Spleen (tissue), 11 donors: ENCODE results near the gene KRTAP4-5. TPM values are rescaled to one million over a fixed set of nuclear protein-coding genes. Genes with fewer than 3 reads are reported as not detected.
"Not testable (repeated sequence)": the region's sequence is repeated elsewhere in the genome, so short reads cannot be mapped to it uniquely, and the experiment has no call there.

Experiments used
- DNase-seq: peaks from one replicate; pipeline ENCODE4 v3.0.0-alpha.2; 2020
- H3K27ac ChIP-seq, 8 donors: fragments of 200-600 bp; sonication (generic) in 7 of 8; 1 replicate in 4 of 8; 2 replicates in 4 of 8; pipeline versions ENCODE4 v1.5.0 to v1.8.0; 2016 to 2021; ENCODE audit warnings: inconsistent platforms in 4 of 8, mild to moderate bottlenecking in 4 of 8, moderate library complexity in 1 of 8
- H3K27me3 ChIP-seq, 7 donors: fragments of 200-600 bp; sonication (generic) in 6 of 7; replicated peaks in 1 of 7; 1 replicate in 4 of 7; 2 replicates in 3 of 7; pipeline versions ENCODE4 v1.5.0 to v1.8.0; 2016 to 2021; ENCODE audit warnings: inconsistent platforms in 3 of 7, mild to moderate bottlenecking in 1 of 7
- H3K36me3 ChIP-seq, 6 donors: fragments of 200-600 bp; sonication (generic) in 5 of 6; 1 replicate in 4 of 6; 2 replicates in 2 of 6; pipeline versions ENCODE4 v1.5.0 to v1.8.0; 2016 to 2021; ENCODE audit warnings: inconsistent platforms in 2 of 6
- H3K4me1 ChIP-seq, 6 donors: fragments of 200-600 bp; sonication (generic) in 5 of 6; 1 replicate in 3 of 6; 2 replicates in 3 of 6; pipeline versions ENCODE4 v1.5.0 to v1.8.0; 2016 to 2021; ENCODE audit warnings: inconsistent platforms in 3 of 6
- H3K4me3 ChIP-seq, 8 donors: fragments of 200-600 bp; sonication (generic) in 7 of 8; 1 replicate in 4 of 8; 2 replicates in 4 of 8; pipeline versions ENCODE4 v1.5.0 to v1.8.0; 2016 to 2021; ENCODE audit warnings: inconsistent platforms in 4 of 8, mild to moderate bottlenecking in 4 of 8, moderate library complexity in 2 of 8
- H3K9me3 ChIP-seq, 8 donors: fragments of 200-600 bp; sonication (generic) in 7 of 8; 1 replicate in 4 of 8; 2 replicates in 4 of 8; pipeline versions ENCODE4 v1.5.0 to v1.8.0; 2016 to 2021; ENCODE audit warnings: inconsistent platforms in 4 of 8
- CTCF ChIP-seq, 11 experiments: fragments of 200-600 bp in 7 of 11; fragments of 450-650 bp in 4 of 11; sonication (generic) in 4 of 11; IDR thresholded peaks in 8 of 11; conservative IDR thresholded peaks in 3 of 11; 1 replicate in 7 of 11; 2 replicates in 4 of 11; pipeline versions ENCODE4 v1.4.0 to v1.8.0; 2016 to 2021; ENCODE audit warnings: antibody characterized with exemption in 11 of 11, inconsistent platforms in 4 of 11, mild to moderate bottlenecking in 1 of 11
- POLR2A ChIP-seq, 3 donors: fragments of 450-650 bp; IDR thresholded peaks; one replicate each; pipeline ENCODE4 v1.5.1; 2017; ENCODE audit warnings: antibody characterized with exemption in 3 of 3, mild to moderate bottlenecking in 1 of 3
- POLR2AphosphoS5 ChIP-seq, 3 donors: sonication (generic); formaldehyde crosslinking; IDR thresholded peaks; one replicate each; pipeline ENCODE4 v1.5.1; 2017; ENCODE audit warnings: antibody characterized with exemption in 3 of 3
- WGBS, 5 donors: extraction: QIAGEN DNeasy Blood & Tissue Kit in 3 of 5; methylation state at CpG; one replicate each; pipeline versions ENCODE4 v1.1.5 to v1.1.7; 2013 to 2018; 5-methylcytosine and 5-hydroxymethylcytosine counted together
- intact Hi-C: fragments of 100-400 bp; cut with DNase I; formaldehyde crosslinking; loops from one replicate; pipeline ENCODE4 v1.15.0; 2023; ENCODE audit warnings: low total_unique reads
- polyA plus RNA-seq, 3 donors: library from polyadenylated mRNA; stranded (reverse); fragments of 200-250 nt; gene quantifications; one replicate each; pipeline ENCODE4 v1.2.1, GENCODE V29; 2013
- total RNA-seq, 7 donors: library from RNA; depleted of rRNA in 3 of 7; stranded (reverse); fragments of >200 nt in 3 of 7; fragmentation: NEBNext Ultra II Directional in 4 of 7; extraction: Animal tissue kit (Norgen Biotek cat#: 25700) in 4 of 7; gene quantifications; one replicate each; pipeline versions ENCODE4 v1.1.0 to v1.2.1, GENCODE V29; 2016 to 2021
- donor health status: healthy with polysubstance abuse.
- donor health status: DM: no; HTN: no; CAD: no; lungs with moderate emphysema.
- donor health status: DM: no; HTN: no; CAD: no.
- donor health status: Bipolar disorder and iron deficiency.
- donor health status: healthy.
- donor health status: DM: no; HTN: no; CAD: no.
- donor health status: DM: yes; HTN: yes; CAD: no.

The KRTAP4-5 gene
- total and polyA plus RNA-seq, 10 donors: not detected

- H3K27me3 ChIP-seq, H3K9me3 ChIP-seq, intact Hi-C loops, H3K4me3 ChIP-seq, H3K36me3 ChIP-seq, DNase-seq: not testable (repeated sequence)
- Histone ChIP-seq H3K4me1 (peaks cover 5 to 68% (median 20%) of the 10 kb centered on the region in 6 donors), H3K27ac (peak overlapping the region in 7 of 8 donors; percentile 53 to 81 (median 69))
- WGBS, 5 donors: 21 to 31% (median 27%) methylated on average over 11 of the region's 11 CpGs
- peak in 1 of 3 donors; percentile 35 for TF ChIP-seq POLR2AphosphoS5 (IDR thresholded peaks at IDR 0.05)
- TF ChIP-seq CTCF (IDR thresholded peaks at IDR 0.05 in 8 of 11, conservative IDR thresholded peaks at IDR 0.05 in 3 of 11): peak in 1 of 11 experiments; percentile 21
These were observed 29.6 kb downstream of the KRTAP4-5 start for GRCh38 chr17:41119696-41120690.

- Histone ChIP-seq H3K4me1 (peaks cover 3 to 56% (median 15%) of the 10 kb centered on the region in 6 donors), H3K27me3 (peaks cover 0 to 5% (median 0%) of the 10 kb centered on the region in 7 donors), H3K4me3 (no peak overlapping the region), H3K27ac (no peak overlapping the region), H3K36me3 (no peaks in the 10 kb centered on the region), H3K9me3 (peaks cover 0 to 6% (median under 1%) of the 10 kb centered on the region in 8 donors)
- no peak for DNase-seq
- TF ChIP-seq POLR2AphosphoS5 (IDR thresholded peaks at IDR 0.05): no peak
- no peak for TF ChIP-seq CTCF (IDR thresholded peaks at IDR 0.05 in 8 of 11, conservative IDR thresholded peaks at IDR 0.05 in 3 of 11)
- WGBS, 5 donors: 83 to 93% (median 91%) methylated on average over 4 of the region's 4 CpGs
- intact Hi-C loops: no loop called here
These were observed 30.9 kb downstream of the KRTAP4-5 start for GRCh38 chr17:41118721-41119120.

GRCh38 chr17:41117846-41118386, 31.7 kb downstream of the KRTAP4-5 start, which contains the start of gene KRTAP4-11:
KRTAP4-11 (minus strand) TSS chr17:41118373; CDS start chr17:41118315, 58 bp downstream.
- H3K36me3 ChIP-seq, H3K27me3 ChIP-seq, intact Hi-C loops, H3K4me3 ChIP-seq, H3K27ac ChIP-seq, DNase-seq: not testable (repeated sequence)
- H3K4me1 ChIP-seq: peaks cover 3 to 48% (median 12%) of the 10 kb centered on the region in 6 donors
- peaks cover 0 to 12% (median 8%) of the 10 kb centered on the region in 8 donors for H3K9me3 ChIP-seq
- WGBS, 5 donors: 64 to 86% (median 74%) methylated on average over 7 to 10 of the region's 10 CpGs

- TF ChIP-seq POLR2AphosphoS5 (IDR thresholded peaks at IDR 0.05): no peak
- no peak for TF ChIP-seq POLR2A (IDR thresholded peaks at IDR 0.05)
- no peak for TF ChIP-seq CTCF (IDR thresholded peaks at IDR 0.05 in 8 of 11, conservative IDR thresholded peaks at IDR 0.05 in 3 of 11)
- WGBS, 5 donors: 35 to 47% (median 41%) methylated on average over 5 of the region's 5 CpGs
- peaks cover 0 to 5% (median 0%) of the 10 kb centered on the region in 7 donors for H3K27me3 ChIP-seq
- intact Hi-C loops: no loop called here
- peaks cover 0 to 24% (median 15%) of the 10 kb centered on the region in 8 donors for H3K9me3 ChIP-seq
- no peak for DNase-seq
- H3K27ac ChIP-seq: peak overlapping the region in 2 of 8 donors; percentile 8 to 30
- H3K36me3 ChIP-seq: no peaks in the 10 kb centered on the region
- no peak overlapping the region for H3K4me3 ChIP-seq
- H3K4me1 ChIP-seq: peaks cover 3 to 48% (median 12%) of the 10 kb centered on the region in 6 donors
These were observed 33.3 kb downstream of the KRTAP4-5 start for GRCh38 chr17:41116297-41116696.
